Trophoblast cell (in vitro differentiated cells and primary cell): ENCODE measurements around the gene OIT3.

Experiments used
- DNase-seq, 2 donors: peaks; one replicate each; pipeline ENCODE4 v3.0.0-alpha.2; 2016
- H2AFZ ChIP-seq: 2 replicates; pipeline ENCODE4 v1.6.1; 2013; ENCODE audit warnings: low read length, moderate library complexity, mild to moderate bottlenecking; ENCODE audit not compliant: insufficient read depth, poor library complexity
- H2AK5ac ChIP-seq: 2 replicates; pipeline ENCODE4 v1.6.1; 2013; ENCODE audit warnings: mild to moderate bottlenecking, low read length
- H2BK120ac ChIP-seq: 2 replicates; pipeline ENCODE4 v1.6.1; 2013; ENCODE audit warnings: low read length, mild to moderate bottlenecking, moderate library complexity; ENCODE audit not compliant: insufficient read depth, poor library complexity
- H2BK12ac ChIP-seq: 2 replicates; pipeline ENCODE4 v1.6.1; 2013; ENCODE audit warnings: mild to moderate bottlenecking, low read length, moderate library complexity
- H2BK5ac ChIP-seq: 2 replicates; pipeline ENCODE4 v1.6.1; 2013; ENCODE audit warnings: low read length, low read depth, moderate library complexity, mild to moderate bottlenecking; ENCODE audit not compliant: poor library complexity
- H3K14ac ChIP-seq: 2 replicates; pipeline ENCODE4 v1.6.1; 2013; ENCODE audit warnings: mild to moderate bottlenecking, low read length
- H3K18ac ChIP-seq: 2 replicates; pipeline ENCODE4 v1.6.1; 2013; ENCODE audit warnings: mild to moderate bottlenecking, low read length
- H3K23ac ChIP-seq: 2 replicates; pipeline ENCODE4 v1.6.1; 2013; ENCODE audit warnings: low read length
- H3K27ac ChIP-seq: 2 replicates; pipeline ENCODE4 v1.5.1; 2013; ENCODE audit warnings: low read depth, mild to moderate bottlenecking, inconsistent platforms, low read length, moderate library complexity
- H3K27me3 ChIP-seq: 2 replicates; pipeline ENCODE4 v1.6.1; 2013; ENCODE audit warnings: inconsistent platforms, mild to moderate bottlenecking, low read length, moderate library complexity; ENCODE audit not compliant: insufficient read depth
- H3K36me3 ChIP-seq, 2 experiments: 1 replicate in 1 of 2; 2 replicates in 1 of 2; pipeline ENCODE4 v1.6.1; 2013; ENCODE audit warnings: low read length in 2 of 2, mild to moderate bottlenecking in 2 of 2, moderate library complexity in 1 of 2; ENCODE audit not compliant: insufficient read depth in 2 of 2, control insufficient read depth in 1 of 2
- H3K4ac ChIP-seq: 2 replicates; pipeline ENCODE4 v1.6.1; 2013; ENCODE audit warnings: low read depth, mild to moderate bottlenecking, low read length, moderate library complexity
- H3K4me1 ChIP-seq, 2 experiments: 1 replicate in 1 of 2; 2 replicates in 1 of 2; pipeline ENCODE4 v1.6.1; 2013; ENCODE audit warnings: low read length in 2 of 2, mild to moderate bottlenecking in 2 of 2, moderate library complexity in 1 of 2; ENCODE audit not compliant: insufficient read depth in 2 of 2, control insufficient read depth in 1 of 2
- H3K4me2 ChIP-seq: 2 replicates; pipeline ENCODE4 v1.6.1; 2013; ENCODE audit warnings: inconsistent platforms, mild to moderate bottlenecking, low read length, moderate library complexity
- H3K4me3 ChIP-seq: 2 replicates; pipeline ENCODE4 v1.5.1; 2013; ENCODE audit warnings: mild to moderate bottlenecking, low read depth, low read length, inconsistent platforms
- H3K79me1 ChIP-seq: one replicate; pipeline ENCODE4 v1.6.1; 2013; ENCODE audit warnings: low read length
- H3K79me2 ChIP-seq: 2 replicates; pipeline ENCODE4 v1.6.1; 2013; ENCODE audit warnings: low read length, mild to moderate bottlenecking; ENCODE audit not compliant: control insufficient read depth, insufficient read depth, poor library complexity
- H3K9ac ChIP-seq: 2 replicates; pipeline ENCODE4 v1.6.1; 2013; ENCODE audit warnings: mild to moderate bottlenecking, low read length
- H3K9me3 ChIP-seq: 2 replicates; pipeline ENCODE4 v1.6.1; 2013; ENCODE audit warnings: low read depth, mild to moderate bottlenecking, control low read depth, inconsistent platforms, low read length; ENCODE audit not compliant: insufficient read depth
- H4K12ac ChIP-seq: 2 replicates; pipeline ENCODE4 v1.6.1; 2013; ENCODE audit warnings: low read depth, mild to moderate bottlenecking, low read length, moderate library complexity
- H4K8ac ChIP-seq: 2 replicates; pipeline ENCODE4 v1.6.1; 2013; ENCODE audit warnings: low read depth, mild to moderate bottlenecking, low read length, moderate library complexity
- H4K91ac ChIP-seq: one replicate; pipeline ENCODE4 v1.6.1; 2013; ENCODE audit warnings: low read depth, mild to moderate bottlenecking, low read length, moderate library complexity
- WGBS: extraction: QIAGEN DNeasy Blood & Tissue Kit; methylation state at CpG from one replicate; pipeline ENCODE4 v1.1.7; 2013; ENCODE audit warnings: missing lambda C conversion rate; ENCODE audit not compliant: insufficient read length, insufficient coverage; ENCODE audit errors: extremely low coverage; 5-methylcytosine and 5-hydroxymethylcytosine counted together

Gene OIT3

DNA sequence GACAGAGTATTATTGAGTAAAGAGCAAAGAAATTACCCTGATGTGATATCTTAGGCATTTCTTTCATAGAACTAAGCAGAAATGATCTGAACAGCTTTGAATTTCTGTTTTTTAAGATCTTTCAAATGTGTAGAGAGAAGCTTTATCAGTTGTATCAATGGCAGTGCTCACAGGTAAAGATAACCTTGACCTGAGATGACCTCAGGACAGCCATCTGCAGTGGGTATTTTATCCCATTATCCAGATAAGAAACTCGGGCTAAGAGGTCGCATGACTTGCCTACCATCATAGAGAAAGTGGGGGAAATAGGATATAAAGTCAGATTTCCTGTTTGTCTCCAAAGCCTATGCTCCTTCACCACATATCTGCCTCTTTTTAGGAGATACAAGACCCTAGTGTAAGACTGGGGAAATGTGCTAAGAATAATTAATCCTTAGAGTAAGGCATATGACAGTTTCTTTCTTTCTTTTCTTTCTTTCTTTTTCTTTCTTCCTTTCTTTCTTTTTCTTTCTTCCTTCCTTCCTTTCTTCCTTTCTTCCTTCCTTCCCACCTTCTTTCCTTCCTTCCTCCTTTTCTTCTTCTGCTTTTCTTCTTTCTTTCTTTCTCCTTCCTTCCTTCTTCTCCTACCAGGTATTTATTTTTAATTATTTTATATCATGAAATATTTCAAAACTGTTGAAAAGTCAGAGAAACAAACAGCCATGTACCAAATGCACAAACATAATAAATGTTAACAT is 50.1 kb downstream of the OIT3 start:
- no peak for DNase-seq
- H3K79me1 ChIP-seq = no peaks in the 10 kb centered on the region

DNA sequence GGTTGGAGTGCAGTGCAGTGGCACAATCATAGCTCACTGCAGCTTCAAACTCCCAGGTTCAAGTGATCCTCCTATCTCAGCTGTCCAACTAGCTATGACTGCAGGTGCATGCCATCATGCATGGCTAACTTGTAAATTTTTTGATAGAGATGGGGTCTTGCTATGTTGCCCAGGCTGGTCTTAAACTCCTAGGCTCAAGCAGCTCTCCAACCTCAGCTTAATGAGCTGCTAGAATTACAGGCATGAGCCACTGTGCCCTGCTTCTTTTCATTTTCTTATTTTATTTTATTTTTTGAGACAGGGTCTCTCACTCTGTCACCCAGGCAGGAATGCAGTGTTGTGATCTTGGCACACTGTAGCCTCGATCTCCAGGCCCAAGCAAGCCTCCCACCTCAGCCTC is 53.4 kb downstream of the OIT3 start:
- no peak overlapping the region for H3K14ac ChIP-seq
- no peak overlapping the region for H2BK120ac ChIP-seq
- no peak overlapping the region for H4K91ac ChIP-seq
- no peak overlapping the region for H3K4ac ChIP-seq
- WGBS = no CpG with 5 or more reads among the region's 1 CpG
- H2BK12ac ChIP-seq = no peak overlapping the region
- no peak overlapping the region for H3K23ac ChIP-seq
- no peak overlapping the region for H3K4me3 ChIP-seq
- H3K9me3 ChIP-seq = no peaks in the 10 kb centered on the region
- DNase-seq = no peak
- H4K12ac ChIP-seq = no peak overlapping the region
- H3K79me2 ChIP-seq = no peaks in the 10 kb centered on the region
- no peaks in the 10 kb centered on the region for H3K36me3 ChIP-seq
- H3K27ac ChIP-seq = no peak overlapping the region
- no peaks in the 10 kb centered on the region for H3K79me1 ChIP-seq
- H2BK5ac ChIP-seq = no peak overlapping the region
- no peak overlapping the region for H2AFZ ChIP-seq
- no peak overlapping the region for H2AK5ac ChIP-seq
- H3K27me3 ChIP-seq = no peaks in the 10 kb centered on the region
- no peak overlapping the region for H3K18ac ChIP-seq
- H3K4me2 ChIP-seq = no peak overlapping the region
- H4K8ac ChIP-seq = no peak overlapping the region
- H3K4me1 ChIP-seq = no peaks in the 10 kb centered on the region
- no peak overlapping the region for H3K9ac ChIP-seq

More for the DNA sequence above, 50.1 kb downstream of the OIT3 start:
- Histone ChIP-seq H4K12ac (no peak overlapping the region), H3K23ac (no peak overlapping the region), H3K9me3 (no peaks in the 10 kb centered on the region), H4K8ac (no peak overlapping the region), H3K18ac (no peak overlapping the region), H2AK5ac (no peak overlapping the region), H3K36me3 (no peaks in the 10 kb centered on the region), H4K91ac (no peak overlapping the region), H2BK5ac (no peak overlapping the region), H2BK12ac (no peak overlapping the region), H2AFZ (no peak overlapping the region), H3K79me2 (no peaks in the 10 kb centered on the region), H3K4me2 (no peak overlapping the region), H3K14ac (no peak overlapping the region), H2BK120ac (no peak overlapping the region), H3K4me3 (no peak overlapping the region), H3K9ac (no peak overlapping the region), H3K27me3 (no peaks in the 10 kb centered on the region), H3K4ac (no peak overlapping the region), H3K4me1 (no peaks in the 10 kb centered on the region), H3K27ac (no peak overlapping the region)
- no CpG with 5 or more reads among the region's 2 CpGs for WGBS

DNA sequence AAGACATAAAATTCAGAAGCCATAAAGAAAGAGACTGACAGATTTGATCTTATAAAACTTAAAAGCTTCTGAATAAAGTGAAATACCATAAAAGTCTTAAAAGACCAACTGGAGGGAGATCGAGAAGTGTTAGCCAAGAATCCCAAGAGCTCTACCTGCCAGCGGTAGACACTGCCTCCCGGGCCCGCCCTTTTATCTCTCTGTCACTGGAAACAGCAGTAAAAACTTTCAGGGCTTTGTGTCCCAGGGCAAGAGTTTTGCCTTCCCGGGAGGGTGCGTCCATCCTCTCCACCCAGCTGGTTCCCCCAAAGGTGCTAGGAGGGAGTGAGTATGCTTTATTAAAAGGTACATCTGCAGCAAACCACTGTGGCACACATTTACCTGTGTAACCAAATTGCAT is 55.2 kb downstream of the OIT3 start:
- Histone ChIP-seq H3K79me1 (no peaks in the 10 kb centered on the region), H3K4me1 (no peaks in the 10 kb centered on the region), H4K12ac (no peak overlapping the region), H3K14ac (no peak overlapping the region), H3K9ac (peak overlapping the region; percentile 55), H3K9me3 (peaks cover 3% of the 10 kb centered on the region), H2AK5ac (no peak overlapping the region), H2BK12ac (no peak overlapping the region), H3K36me3 (no peaks in the 10 kb centered on the region), H3K27me3 (no peaks in the 10 kb centered on the region), H3K79me2 (no peaks in the 10 kb centered on the region), H3K4me3 (no peak overlapping the region), H3K4ac (no peak overlapping the region), H3K27ac (no peak overlapping the region), H3K18ac (no peak overlapping the region), H2AFZ (no peak overlapping the region), H2BK120ac (no peak overlapping the region), H3K23ac (no peak overlapping the region), H4K8ac (no peak overlapping the region), H3K4me2 (no peak overlapping the region), H4K91ac (no peak overlapping the region), H2BK5ac (no peak overlapping the region)
- WGBS = no CpG with 5 or more reads among the region's 6 CpGs
- no peak for DNase-seq

DNA sequence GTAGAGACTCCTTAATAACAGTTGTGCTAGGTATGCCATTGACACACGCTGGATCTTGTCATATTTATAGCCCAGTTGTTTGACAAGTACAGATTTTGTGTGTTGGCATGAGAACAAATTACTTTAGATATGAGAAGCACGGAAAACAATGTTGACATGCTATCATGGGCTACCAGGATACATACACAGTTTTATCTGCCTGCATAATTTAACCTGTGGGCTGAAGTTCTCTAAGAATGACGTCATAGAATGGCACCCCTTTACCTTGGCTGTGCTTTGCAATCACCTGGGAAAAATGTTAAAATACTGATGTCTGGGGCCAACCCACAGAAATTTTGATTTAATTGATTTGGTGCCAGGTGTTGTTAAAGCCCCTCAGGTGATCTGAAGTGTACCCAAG is 58.2 kb downstream of the OIT3 start:
- Histone ChIP-seq H4K8ac (no peak overlapping the region), H3K4me3 (no peak overlapping the region), H3K4me2 (no peak overlapping the region), H2AK5ac (no peak overlapping the region), H3K27me3 (no peaks in the 10 kb centered on the region), H3K18ac (no peak overlapping the region), H3K14ac (no peak overlapping the region), H3K4me1 (peaks cover 3 to 9% of the 10 kb centered on the region in 2 experiments), H3K9me3 (peaks cover 3% of the 10 kb centered on the region), H4K12ac (no peak overlapping the region), H3K4ac (no peak overlapping the region), H3K27ac (no peak overlapping the region), H2AFZ (no peak overlapping the region), H2BK5ac (no peak overlapping the region), H2BK12ac (no peak overlapping the region), H3K23ac (no peak overlapping the region), H2BK120ac (no peak overlapping the region), H3K36me3 (no peaks in the 10 kb centered on the region), H3K79me1 (no peaks in the 10 kb centered on the region), H3K9ac (no peak overlapping the region), H3K79me2 (no peaks in the 10 kb centered on the region), H4K91ac (no peak overlapping the region)
- peak in 1 of 2 donors; percentile 33 for DNase-seq
- no CpG with 5 or more reads among the region's 3 CpGs for WGBS
